GM21529 (cell line): Measurements from ENCODE around the gene RFTN1.

Experiments
- ATAC-seq: cut with Tn5 transposase; IDR thresholded peaks from one replicate; pipeline ENCODE4 v1.9.1; 2021; ENCODE audit not compliant: unreplicated experiment

Gene RFTN1

DNA sequence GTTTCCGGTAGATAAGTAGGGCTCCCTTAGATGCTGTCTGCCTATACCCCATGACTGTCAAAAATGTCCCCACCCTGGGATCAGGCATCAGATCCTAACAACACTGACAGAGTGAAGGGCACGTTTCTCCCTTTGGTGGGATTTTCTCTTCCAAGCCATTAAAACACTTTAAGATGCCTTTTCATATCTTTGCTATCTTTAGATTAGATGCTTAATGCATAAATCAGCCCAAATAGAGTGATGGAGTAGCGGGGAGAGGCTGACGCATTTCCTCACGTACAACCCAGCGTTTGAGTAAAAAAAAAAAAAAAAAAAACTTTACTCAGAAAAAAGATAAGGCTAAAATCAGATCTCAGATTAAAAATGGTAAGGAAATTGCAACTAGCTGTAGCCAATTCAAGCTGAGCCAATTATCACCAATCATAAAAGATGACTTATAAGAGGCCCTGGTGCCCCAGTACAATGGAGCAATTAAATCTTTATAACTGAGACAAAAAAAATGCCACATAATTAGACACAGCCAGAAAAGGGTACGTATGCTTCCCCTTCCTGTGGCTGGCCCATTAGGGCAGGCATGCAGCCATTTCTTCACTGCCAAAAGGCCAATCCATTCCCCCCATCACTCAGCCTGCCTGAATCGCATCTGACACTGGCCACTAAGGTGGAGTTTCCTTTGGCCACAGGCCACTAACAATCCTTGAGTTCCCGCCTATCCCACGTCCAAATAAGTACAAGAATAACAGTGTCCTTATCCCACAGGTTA lies 45.0 kb downstream of the RFTN1 start:
- no peak for ATAC-seq

DNA sequence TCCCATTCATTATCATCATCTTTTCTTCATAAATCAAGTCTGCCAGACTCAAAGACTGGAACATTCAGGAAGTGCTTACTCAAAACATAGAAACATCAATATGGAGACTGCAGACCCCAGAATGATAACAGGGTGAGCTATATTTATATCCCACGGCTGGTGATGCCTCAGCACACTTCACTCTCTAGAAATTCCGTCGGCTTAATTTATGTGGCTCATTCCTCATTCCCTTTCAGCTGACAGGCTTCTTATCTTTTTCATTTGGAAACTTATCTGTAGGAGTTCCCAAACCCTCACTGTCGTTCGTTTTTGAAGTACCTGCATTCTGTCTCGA lies 45.5 kb downstream of the RFTN1 start:
- no peak for ATAC-seq

DNA sequence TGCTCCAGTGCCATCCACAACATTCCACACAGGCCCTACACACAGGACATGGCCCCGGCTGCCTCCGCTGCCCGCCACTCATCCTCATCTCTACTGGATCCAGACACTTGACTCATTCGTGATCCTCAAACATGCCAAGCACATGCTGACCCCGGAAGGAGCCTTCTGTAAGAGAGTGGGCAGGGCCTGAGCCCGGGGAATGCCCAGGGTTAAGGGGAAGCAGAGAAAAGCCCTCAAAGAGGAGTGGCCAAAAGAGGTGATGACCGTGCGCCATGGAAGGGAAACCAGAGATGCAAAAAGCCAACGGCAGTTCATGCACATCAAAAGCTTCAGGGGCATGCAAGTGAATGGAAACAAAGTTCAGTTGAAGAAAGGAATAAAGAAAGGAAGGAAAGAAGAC lies 46.1 kb downstream of the RFTN1 start:
- ATAC-seq = peak; percentile 86

DNA sequence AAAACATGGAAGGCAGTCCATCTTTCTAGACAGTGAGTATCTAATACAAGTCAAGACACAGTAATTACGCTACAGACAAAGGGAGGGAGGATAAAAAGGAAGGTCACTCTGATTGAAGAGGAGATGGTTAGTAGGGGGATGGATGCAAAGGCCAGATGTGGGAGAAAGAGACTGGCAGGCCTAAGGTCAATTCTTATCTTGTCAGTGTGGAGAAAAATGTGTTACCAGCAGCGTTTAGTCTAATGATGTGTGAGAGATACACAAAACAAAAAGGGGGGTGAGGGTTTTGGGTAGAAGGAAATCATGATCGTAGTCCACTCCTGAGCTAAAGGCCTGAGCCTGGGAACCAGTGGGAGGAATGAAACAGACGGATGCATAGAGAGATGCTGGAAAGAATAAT lies 46.7 kb downstream of the RFTN1 start:
- no peak for ATAC-seq

DNA sequence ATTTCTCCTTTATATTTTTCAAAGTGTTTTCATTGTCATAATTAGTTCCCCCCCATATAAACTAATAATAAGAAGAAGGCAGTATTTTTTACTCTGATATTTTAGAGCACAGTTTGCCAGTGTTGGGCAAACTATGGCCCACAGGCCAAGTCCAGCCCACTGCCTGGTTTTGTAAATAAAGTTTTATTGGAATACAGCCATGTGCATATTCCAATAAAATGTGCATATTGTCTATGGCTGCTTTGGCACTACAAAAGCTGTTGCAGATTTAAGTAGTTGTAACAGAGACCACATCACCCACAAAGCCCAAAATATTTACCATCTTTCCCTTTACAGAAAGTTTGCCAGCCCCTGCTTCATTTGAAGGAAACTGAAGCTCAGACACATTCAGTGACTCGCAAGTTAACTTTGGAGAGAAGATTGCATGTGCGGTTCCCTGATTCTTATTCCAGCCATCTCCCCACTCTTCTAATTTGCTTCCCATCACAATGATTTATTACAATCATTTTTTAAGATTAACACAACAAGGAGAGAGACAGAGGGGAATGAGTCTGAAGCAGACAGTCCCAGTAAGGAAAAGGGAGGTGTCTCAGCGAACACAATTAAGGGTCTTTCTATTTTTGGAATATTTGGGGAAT lies 48.9 kb downstream of the RFTN1 start:
- no peak for ATAC-seq

DNA sequence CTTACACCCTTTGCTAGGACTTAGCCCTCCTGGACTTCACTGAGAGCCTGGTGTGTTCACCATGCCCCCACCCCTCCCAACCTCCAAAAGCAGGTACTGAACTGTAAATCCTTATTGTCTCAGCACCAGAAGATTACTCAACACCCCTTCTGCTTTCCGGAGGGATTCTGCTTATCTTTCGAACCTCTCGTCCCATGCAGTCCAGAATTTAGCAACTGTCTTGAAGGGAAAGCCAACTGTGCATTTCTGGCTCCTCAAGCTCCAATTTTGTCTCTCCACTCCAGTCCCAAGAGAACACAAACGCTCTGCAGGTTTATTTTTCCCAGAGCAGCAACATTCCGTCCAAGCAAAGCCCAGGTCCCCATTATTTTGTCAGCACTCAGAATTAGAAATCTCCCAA lies 49.6 kb downstream of the RFTN1 start:
- no peak for ATAC-seq

DNA sequence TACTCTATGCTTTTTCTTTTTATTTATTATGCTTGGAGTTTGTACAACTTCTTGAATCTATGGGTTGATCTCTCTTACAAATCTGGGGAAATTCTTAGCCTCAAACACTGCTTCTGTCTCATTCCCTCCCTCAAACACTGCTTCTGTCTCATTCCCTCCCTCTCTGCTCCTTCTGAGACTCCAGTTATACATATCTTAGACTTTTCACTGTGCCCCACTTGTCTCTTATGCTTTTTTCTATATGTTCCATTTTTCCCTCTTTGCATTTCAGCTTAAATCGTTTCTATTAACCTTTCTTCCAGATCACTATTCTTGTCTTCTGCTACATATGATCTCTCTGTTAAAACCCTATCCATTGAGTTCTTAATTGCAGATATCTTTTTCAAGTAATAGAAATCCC lies 50.4 kb downstream of the RFTN1 start:
- ATAC-seq = no peak

DNA sequence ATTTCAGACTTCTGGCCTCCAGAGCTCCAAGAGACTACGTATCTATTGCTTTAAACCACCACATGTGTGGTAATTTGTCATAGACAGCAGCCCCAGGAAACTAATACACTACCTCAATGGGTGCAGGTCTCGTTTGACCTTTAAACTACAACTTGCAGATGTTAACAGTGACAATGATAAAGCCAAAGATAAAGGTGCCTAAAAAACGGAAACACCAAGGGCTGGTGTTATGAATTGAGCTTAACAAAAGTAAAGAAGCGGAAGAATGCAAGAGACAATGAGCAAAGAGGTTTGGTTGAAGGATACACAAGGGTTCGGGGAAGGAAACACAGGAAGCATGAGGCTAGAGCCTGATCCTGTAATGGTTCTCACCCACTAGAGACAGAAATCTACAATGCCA lies 50.8 kb downstream of the RFTN1 start:
- no peak for ATAC-seq

DNA sequence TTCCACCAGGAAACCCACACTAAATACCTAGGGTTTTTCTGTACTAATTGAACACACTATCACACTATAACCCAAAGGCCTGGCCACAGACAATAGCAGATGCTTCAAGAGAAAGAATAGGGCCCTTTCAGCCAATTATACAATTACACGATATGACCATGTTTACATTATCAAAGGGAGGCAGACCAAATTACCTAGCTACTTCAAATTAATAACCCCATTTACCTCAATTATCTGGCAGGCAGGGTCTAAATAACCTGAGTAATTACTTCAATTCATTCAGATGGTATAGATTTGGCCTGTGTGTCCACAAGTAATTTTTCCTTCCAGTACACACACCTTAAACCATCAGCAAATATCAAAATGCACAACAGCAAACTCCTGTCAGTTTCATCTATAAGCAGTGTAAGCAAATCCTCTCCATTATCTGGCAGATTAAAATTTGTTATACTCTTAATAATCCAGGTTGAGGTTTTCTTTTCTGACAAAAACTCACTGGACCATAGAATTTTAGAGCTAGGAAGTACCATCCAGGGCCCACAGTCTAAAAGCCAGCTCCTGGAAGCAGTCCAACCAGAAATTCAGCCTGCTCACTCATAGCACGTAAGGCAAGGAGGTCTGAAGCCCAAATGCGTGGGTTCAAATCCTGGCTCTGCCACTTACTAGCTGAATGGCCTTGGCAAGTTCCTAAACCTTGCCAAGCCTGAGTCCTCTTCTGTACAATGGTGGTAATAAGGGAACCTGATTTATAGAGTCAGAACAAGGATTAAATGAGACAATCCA lies 51.8 kb downstream of the RFTN1 start:
- no peak for ATAC-seq

DNA sequence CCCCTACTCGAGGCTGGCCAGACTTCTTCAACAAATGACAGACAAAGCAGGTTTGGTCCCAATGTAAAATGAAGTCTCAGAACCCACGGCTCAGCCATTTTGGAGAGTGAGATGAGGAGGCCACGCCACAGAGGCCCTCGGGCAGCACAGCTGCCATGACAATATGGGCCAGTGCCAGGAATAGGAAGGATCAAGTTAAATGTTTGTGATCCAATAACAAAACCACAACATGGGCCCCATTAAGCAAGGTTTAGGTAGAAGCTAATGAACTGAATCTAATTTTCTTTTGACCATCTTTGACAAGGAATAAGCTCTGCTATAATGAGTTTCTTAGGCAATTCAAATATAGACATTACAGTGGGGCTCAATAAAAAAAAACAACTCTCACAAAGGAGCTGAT lies 52.6 kb downstream of the RFTN1 start:
- ATAC-seq = no peak

DNA sequence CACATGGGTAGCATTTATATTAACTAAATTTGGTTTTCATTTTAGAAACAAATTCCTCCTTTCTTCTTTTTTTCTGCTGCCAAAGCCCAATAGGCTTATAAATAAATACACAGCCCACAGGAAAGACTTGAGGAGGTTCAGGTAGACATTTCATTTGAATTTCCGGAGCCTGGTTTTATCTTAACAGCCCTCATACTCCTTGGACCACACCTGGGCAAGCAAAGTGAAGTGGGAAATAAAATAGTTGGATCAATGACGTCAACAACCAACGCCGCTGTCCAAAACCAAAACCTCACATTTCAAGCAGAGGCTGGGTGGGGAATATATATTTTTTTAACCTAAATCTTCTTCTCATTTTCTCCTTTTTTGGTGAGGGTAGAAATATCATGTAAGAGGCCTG lies 53.2 kb downstream of the RFTN1 start:
- no peak for ATAC-seq

DNA sequence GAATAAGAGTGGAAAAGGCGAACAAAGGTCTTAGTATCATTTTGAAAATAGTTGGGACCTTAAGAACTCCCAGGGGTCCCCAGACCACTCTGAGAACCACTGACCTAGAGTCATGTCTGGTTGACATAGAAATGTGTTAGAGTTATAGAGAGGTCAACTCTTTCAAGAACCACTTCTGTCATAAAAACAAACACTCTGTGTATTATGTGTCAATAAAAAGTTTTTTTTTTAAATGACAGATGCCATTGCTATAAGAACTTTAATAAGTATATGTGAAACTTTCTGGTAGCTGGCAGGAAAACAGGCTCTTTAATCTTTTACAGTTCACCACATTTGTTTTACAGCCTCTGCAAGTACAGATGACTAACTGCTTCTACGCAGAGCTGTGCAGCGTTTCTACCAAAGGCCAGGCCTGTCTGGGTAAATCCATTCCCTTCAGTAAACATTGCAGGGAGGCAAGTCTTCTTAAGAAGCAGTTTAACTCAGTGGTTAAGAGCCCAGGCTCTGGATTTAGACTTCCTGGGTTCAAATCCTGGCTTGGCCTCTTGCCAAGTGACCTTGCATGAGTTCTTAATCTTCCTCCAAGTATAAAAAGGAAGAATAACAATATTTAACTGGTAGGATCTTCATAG lies 56.6 kb downstream of the RFTN1 start:
- ATAC-seq = no peak

DNA sequence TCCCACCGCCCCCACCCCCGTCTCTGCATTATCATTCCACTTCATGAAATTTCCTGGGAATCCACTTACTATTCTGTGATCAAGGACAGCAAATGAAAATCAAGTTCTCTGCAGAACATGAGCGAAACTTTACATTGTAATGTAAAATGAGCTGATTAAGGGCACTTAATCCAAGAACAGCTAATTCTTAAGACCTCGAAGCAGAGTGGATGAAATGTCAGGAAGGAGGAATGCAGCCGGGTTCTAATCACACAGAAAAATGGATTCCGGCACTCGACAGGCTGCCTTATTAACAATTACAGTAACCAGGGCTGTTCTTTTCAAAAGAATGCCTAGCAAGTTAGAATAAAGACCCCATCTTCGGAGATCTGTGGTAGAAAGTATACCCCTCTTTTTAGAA lies 57.5 kb downstream of the RFTN1 start:
- ATAC-seq = no peak

DNA sequence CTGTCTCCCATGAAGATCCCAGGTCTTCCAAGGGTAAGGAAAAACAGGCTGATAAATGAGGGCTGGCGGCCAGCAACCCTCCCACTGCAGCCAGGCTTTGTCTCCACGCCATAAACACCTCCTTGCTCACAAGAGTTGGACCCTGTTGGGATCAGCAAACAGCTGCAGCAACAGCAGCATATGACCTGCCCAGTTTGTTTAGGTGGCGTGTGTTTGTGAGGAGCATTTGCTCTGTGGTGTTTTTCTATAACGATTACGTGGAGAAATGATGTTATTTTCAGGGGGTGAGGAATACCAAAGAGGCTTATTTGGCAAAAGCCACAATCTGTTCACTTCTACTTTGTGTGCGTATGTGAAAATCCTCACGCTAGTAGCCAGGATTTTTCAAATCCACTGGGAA lies 58.5 kb downstream of the RFTN1 start:
- no peak for ATAC-seq

DNA sequence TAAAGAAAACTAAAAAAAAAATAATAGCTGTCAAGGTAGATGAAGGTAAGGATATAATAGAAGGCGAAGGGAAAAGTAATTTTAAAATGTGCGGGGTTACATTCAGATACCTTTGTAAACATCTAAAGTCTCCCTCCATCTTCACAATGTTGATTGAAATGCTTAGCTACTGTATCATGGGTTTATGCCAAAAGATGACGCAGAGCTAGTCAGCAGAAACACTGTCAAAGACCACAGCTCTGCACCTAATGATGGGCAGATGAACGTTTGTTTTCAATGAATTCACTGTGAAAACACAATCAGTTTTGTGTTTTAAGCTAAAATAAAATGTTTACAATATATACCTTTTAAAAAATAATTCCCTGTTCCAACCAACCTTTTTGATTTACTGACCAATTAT lies 61.2 kb downstream of the RFTN1 start:
- no peak for ATAC-seq

DNA sequence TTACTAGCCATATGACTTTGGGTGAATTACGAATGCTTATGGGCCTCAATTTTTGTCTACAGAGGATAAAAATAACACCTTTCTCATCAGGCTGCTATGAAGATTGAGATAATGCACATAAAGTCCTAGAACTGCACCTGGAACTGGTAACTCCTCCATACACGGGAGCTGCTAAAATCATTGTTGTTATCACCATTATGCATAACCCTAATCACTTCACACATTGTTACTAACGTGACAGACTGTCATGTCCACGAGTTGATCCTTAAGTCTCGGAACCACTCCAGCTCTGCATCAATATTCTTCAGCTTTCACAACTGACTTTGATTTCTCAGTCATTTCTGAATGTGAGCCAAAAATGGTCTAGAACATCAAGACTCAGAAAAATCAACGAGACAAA lies 64.1 kb downstream of the RFTN1 start:
- ATAC-seq = no peak

DNA sequence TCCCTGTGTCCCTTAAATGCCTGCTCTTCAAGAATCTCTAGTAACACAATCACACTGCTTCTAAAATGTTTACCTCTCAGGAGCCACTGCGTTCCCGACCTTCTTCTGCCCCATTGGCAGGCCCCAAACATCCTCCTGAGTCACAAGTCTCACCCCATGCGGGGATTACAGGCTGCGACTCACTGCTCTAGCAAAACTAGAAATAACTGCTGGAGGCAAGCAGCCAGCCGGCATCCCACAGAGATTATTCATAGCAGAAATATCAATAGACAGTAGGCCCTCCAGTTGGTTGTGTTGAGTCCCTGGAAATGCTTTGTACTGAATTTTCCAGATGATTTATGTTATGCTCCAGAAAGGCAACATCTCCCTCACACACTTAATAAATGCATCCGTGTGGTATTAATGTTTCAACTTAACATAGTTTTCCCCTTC lies 64.8 kb downstream of the RFTN1 start:
- peak; percentile 54 for ATAC-seq

DNA sequence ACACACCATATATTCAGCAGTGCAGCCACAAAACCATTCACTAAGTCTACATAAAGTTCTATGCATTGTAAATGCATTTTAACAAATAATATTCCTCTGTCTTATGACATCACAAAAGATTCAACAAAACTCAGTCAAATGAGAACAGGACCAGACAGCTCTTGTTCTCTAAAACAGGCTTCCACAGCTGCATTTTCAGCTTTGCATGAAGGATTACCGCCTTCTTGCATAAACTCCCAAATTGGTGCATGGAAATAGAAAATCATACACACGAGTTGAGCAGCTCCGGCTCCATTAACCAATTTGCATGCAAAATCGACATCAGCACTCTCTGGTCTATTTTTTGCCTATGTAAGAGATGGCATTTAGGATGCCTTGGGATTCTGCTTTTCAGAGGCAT lies 66.4 kb downstream of the RFTN1 start:
- no peak for ATAC-seq

DNA sequence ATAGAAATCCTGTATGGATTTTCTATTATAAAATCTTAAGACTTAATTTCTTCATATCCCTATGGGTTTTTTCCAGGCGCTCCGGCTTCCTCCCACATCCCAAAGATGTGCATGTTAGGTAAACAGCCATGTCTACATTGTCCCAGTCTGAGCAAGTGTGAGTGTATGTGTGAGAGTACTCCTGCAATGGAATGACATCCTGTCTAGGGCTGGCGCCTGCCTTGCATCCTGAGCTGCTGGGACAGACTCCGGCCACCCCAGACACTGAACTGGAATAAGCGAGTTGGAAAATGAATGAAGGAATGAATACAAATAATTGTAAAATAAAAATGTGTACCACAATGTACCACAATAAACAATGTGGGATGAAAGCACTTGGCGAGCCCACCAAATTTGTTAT lies 69.2 kb downstream of the RFTN1 start:
- no peak for ATAC-seq

DNA sequence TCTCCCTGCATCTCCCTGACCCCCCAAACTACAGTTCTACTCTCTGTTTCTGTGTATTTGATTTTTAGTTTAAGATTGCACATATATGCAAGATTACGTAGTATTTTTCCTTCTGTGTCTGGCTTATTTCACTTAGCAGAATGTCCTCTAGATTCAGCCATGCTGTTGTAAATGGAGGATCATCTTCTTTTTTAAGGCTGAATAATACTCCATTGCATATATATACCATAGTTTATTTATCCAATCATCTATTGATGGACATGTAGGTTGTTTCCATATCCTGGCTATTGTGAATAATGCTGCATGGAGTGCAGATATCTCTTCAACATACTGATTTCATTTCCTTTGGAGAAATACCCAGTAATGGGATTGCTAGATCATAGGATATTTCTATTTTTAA lies 70.8 kb downstream of the RFTN1 start:
- ATAC-seq = no peak

DNA sequence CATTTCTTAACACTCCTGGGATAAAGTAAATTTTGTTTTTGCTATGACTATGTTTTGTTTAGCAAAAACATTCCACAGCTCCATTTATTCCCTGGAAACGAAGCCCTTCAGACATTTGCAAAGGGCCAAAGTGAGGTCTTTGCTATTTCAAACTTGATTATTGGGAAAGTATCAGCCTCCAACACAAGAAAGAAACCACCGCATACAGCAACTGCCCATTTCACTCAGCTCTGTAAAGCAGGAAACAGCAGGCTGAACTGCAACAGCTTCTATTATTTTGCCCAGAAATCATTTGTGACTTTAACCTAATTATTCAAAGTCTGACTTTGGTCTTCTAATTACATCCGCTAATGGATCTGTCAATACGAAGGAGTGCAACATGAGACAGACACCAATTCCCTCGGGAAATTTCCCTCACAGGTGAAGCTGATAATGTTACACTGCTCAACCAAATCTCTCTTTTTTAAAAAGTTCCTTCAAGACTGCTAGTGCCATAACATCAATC lies 72.1 kb downstream of the RFTN1 start:
- no peak for ATAC-seq
